ENCODE results near the gene LIPF. TPM values are rescaled to one million over a fixed set of nuclear protein-coding genes. Genes with fewer than 3 reads are reported as not detected.
"Not testable (repeated sequence)": the region's sequence is repeated elsewhere in the genome, so short reads cannot be mapped to it uniquely, and the experiment has no call there.

The LIPF gene
- total and polyA plus RNA-seq, 2 experiments from 2014 or later: not detected

DNA sequence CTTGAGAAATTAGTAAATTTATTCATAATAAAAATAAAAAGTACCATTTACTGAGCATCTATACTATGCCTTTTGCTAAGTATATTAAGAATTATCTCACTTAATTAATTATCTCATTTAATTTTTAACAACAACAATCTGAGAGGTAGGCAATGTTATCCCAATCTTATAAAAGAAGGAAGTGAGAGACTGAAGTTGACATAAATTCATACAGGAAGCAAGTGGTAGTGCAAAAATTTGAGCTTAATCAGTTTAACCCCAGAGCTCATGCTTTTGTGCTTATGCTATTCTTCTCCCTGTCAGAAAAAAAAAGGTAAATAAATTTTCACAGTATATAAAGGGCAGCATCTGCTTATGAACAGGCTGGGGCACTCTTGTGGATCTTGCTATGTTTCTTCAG is 2.7 kb upstream of the LIPF start (continued):
- TF ChIP-seq, protein P1, sequence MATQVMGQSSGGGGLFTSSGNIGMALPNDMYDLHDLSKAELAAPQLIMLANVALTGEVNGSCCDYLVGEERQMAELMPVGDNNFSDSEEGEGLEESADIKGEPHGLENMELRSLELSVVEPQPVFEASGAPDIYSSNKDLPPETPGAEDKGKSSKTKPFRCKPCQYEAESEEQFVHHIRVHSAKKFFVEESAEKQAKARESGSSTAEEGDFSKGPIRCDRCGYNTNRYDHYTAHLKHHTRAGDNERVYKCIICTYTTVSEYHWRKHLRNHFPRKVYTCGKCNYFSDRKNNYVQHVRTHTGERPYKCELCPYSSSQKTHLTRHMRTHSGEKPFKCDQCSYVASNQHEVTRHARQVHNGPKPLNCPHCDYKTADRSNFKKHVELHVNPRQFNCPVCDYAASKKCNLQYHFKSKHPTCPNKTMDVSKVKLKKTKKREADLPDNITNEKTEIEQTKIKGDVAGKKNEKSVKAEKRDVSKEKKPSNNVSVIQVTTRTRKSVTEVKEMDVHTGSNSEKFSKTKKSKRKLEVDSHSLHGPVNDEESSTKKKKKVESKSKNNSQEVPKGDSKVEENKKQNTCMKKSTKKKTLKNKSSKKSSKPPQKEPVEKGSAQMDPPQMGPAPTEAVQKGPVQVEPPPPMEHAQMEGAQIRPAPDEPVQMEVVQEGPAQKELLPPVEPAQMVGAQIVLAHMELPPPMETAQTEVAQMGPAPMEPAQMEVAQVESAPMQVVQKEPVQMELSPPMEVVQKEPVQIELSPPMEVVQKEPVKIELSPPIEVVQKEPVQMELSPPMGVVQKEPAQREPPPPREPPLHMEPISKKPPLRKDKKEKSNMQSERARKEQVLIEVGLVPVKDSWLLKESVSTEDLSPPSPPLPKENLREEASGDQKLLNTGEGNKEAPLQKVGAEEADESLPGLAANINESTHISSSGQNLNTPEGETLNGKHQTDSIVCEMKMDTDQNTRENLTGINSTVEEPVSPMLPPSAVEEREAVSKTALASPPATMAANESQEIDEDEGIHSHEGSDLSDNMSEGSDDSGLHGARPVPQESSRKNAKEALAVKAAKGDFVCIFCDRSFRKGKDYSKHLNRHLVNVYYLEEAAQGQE (IDR thresholded peaks at IDR 0.05; ENCODE audit: unreplicated experiment): no peak

DNA sequence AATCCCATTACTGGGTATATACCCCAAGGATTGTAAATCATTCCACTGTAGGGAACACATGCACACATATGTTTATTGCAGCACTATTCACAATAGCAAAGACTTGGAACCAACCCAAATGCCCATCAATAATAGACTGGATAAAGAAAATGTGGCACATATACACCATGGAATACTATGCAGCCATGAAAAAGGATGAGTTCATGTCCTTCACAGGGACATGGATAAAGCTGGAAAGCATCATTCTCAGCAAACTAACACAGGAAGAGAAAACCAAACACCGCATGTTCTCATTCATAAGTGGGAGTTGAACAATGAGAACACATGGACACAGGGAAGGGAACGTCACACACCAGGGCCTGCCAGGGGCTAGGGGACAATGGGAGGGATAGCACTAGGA is 1.1 kb upstream of the LIPF start:
- not testable (repeated sequence) for H3K36me3 Mint-ChIP-seq (ENCODE audit: low read depth); H3K36me3 ChIP-seq (ENCODE audit: insufficient read depth); H4K20me1 ChIP-seq (replicated peaks; ENCODE audit: insufficient read depth); H3F3A ChIP-seq (replicated peaks; ENCODE audit: low read depth); H3K4me3 Mint-ChIP-seq; H3K27me3 ChIP-seq (ENCODE audit: insufficient read depth); H2AFZ ChIP-seq; H3K4me2 ChIP-seq; H3K27ac ChIP-seq (ENCODE audit: low read depth); DNase-seq (ENCODE audit: low spot score); H3K79me2 ChIP-seq (replicated peaks; ENCODE audit: insufficient read depth); H3K4me1 ChIP-seq (ENCODE audit: insufficient read depth); H3K9me3 Mint-ChIP-seq; H3K9me2 ChIP-seq (ENCODE audit: insufficient read depth); H3K27me3 Mint-ChIP-seq (ENCODE audit: insufficient read depth, low read depth, poor library complexity); H3K27ac Mint-ChIP-seq; ATAC-seq; H3K4me3 ChIP-seq; H3K4me1 Mint-ChIP-seq

DNA sequence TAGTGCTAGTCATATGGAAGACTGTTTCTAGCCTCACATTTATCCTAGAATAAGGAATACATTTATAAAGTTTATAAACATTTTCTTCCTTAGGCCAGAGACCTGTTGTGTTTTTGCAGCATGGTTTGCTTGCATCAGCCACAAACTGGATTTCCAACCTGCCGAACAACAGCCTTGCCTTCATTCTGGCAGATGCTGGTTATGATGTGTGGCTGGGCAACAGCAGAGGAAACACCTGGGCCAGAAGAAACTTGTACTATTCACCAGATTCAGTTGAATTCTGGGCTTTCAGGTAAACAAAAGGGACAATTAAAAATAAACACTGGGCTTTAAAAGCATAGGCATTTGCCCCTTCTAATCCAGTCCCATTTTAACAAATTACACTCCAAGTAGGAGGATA is 4.2 kb downstream of the LIPF start:
- Mint-ChIP-seq H3K4me3 (no peak overlapping the region), H3K27ac (no peak overlapping the region), H3K4me1 (no peaks in the 10 kb centered on the region), H3K36me3 (ENCODE audit: low read depth) (no peaks in the 10 kb centered on the region), H3K27me3 (ENCODE audit: insufficient read depth, low read depth, poor library complexity) (no peaks in the 10 kb centered on the region), H3K9me3 (no peaks in the 10 kb centered on the region)
- H3K9me2 ChIP-seq (ENCODE audit: insufficient read depth): no peaks in the 10 kb centered on the region
- H3K4me1 ChIP-seq (ENCODE audit: insufficient read depth): no peaks in the 10 kb centered on the region
- ATAC-seq (no peak), DNase-seq (ENCODE audit: low spot score) (no peak)
- no peaks in the 10 kb centered on the region for H3F3A ChIP-seq (replicated peaks; ENCODE audit: low read depth)
- H3K27ac ChIP-seq (ENCODE audit: low read depth): no peak overlapping the region
- no peaks in the 10 kb centered on the region for H4K20me1 ChIP-seq (replicated peaks; ENCODE audit: insufficient read depth)
- TF ChIP-seq ZNF331 (CRISPR knock-in tag; IDR thresholded peaks at IDR 0.05; ENCODE audit: low read depth) (no peak), POLR2AphosphoS5 (IDR thresholded peaks at IDR 0.05; ENCODE audit: low read depth) (no peak)
- H3K27me3 ChIP-seq (ENCODE audit: insufficient read depth): no peaks in the 10 kb centered on the region
- no peak overlapping the region for H3K4me3 ChIP-seq
- H3K36me3 ChIP-seq (ENCODE audit: insufficient read depth): no peaks in the 10 kb centered on the region
- no peaks in the 10 kb centered on the region for H3K79me2 ChIP-seq (replicated peaks; ENCODE audit: insufficient read depth)
- H2AFZ ChIP-seq: peak overlapping the region; percentile 6; the same call in 1 of the 2 replicates
- H3K4me2 ChIP-seq: no peak overlapping the region

DNA sequence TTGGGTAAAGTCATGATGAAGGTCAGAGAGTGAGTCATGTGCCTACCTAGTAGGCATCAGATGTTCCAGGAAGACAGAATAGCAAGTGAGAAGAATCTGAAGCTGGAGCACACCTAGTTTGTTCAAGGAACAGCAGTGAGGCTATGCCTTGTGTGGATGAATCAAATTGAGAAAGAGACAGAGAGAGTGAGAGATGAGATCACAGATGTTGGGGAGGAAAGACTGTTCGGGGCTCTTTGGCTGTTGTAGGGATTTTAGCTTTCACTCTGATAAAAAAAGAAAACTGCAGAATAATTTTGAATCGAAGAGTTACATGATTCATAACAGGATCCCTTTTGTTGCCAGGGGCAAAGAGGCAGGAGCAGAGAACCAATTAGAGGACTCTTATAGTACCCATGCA is 6.3 kb downstream of the LIPF start:
- Histone ChIP-seq H3K79me2 (replicated peaks; ENCODE audit: insufficient read depth) (no peaks in the 10 kb centered on the region), H3K4me3 (no peak overlapping the region), H4K20me1 (replicated peaks; ENCODE audit: insufficient read depth) (no peaks in the 10 kb centered on the region), H3K9me2 (ENCODE audit: insufficient read depth) (no peaks in the 10 kb centered on the region), H3K4me1 (ENCODE audit: insufficient read depth) (no peaks in the 10 kb centered on the region), H3K27me3 (ENCODE audit: insufficient read depth) (no peaks in the 10 kb centered on the region), H3K27ac (ENCODE audit: low read depth) (no peak overlapping the region), H3K4me2 (no peak overlapping the region), H3F3A (replicated peaks; ENCODE audit: low read depth) (no peaks in the 10 kb centered on the region), H3K36me3 (ENCODE audit: insufficient read depth) (no peaks in the 10 kb centered on the region), H2AFZ (no peak overlapping the region; the same call in 1 of the 2 replicates)
- DNase-seq (ENCODE audit: low spot score) (no peak), ATAC-seq (no peak)
- Mint-ChIP-seq H3K9me3 (no peaks in the 10 kb centered on the region), H3K4me3 (no peak overlapping the region), H3K27ac (no peak overlapping the region), H3K4me1 (no peaks in the 10 kb centered on the region), H3K36me3 (ENCODE audit: low read depth) (no peaks in the 10 kb centered on the region), H3K27me3 (ENCODE audit: insufficient read depth, low read depth, poor library complexity) (no peaks in the 10 kb centered on the region)
- TF ChIP-seq, protein P2, sequence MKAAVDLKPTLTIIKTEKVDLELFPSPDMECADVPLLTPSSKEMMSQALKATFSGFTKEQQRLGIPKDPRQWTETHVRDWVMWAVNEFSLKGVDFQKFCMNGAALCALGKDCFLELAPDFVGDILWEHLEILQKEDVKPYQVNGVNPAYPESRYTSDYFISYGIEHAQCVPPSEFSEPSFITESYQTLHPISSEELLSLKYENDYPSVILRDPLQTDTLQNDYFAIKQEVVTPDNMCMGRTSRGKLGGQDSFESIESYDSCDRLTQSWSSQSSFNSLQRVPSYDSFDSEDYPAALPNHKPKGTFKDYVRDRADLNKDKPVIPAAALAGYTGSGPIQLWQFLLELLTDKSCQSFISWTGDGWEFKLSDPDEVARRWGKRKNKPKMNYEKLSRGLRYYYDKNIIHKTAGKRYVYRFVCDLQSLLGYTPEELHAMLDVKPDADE (IDR thresholded peaks at IDR 0.05): no peak
- TF ChIP-seq, protein P3, sequence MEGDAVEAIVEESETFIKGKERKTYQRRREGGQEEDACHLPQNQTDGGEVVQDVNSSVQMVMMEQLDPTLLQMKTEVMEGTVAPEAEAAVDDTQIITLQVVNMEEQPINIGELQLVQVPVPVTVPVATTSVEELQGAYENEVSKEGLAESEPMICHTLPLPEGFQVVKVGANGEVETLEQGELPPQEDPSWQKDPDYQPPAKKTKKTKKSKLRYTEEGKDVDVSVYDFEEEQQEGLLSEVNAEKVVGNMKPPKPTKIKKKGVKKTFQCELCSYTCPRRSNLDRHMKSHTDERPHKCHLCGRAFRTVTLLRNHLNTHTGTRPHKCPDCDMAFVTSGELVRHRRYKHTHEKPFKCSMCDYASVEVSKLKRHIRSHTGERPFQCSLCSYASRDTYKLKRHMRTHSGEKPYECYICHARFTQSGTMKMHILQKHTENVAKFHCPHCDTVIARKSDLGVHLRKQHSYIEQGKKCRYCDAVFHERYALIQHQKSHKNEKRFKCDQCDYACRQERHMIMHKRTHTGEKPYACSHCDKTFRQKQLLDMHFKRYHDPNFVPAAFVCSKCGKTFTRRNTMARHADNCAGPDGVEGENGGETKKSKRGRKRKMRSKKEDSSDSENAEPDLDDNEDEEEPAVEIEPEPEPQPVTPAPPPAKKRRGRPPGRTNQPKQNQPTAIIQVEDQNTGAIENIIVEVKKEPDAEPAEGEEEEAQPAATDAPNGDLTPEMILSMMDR (conservative IDR thresholded peaks at IDR 0.05; ENCODE audit: low read depth in 2 of 2): no peak
- TF ChIP-seq EZH2 (IDR thresholded peaks at IDR 0.05; ENCODE audit: low read depth, unreplicated experiment) (no peak), ZNF331 (CRISPR knock-in tag; IDR thresholded peaks at IDR 0.05; ENCODE audit: low read depth) (no peak), NANOG (IDR thresholded peaks at IDR 0.05; ENCODE audit: borderline replicate concordance) (no peak), STAT1 (IDR thresholded peaks at IDR 0.05; ENCODE audit: unreplicated experiment) (no peak), CREB1 (CRISPR knock-in tag; IDR thresholded peaks at IDR 0.05; ENCODE audit: low read depth) (no peak), JUNB (IDR thresholded peaks at IDR 0.05; ENCODE audit: unreplicated experiment) (no peak), EZH2phosphoT487 (IDR thresholded peaks at IDR 0.05; ENCODE audit: unreplicated experiment) (no peak)
